ENCODE measurements around the gene MRPS26. TPM values are rescaled to one million over a fixed set of nuclear protein-coding genes. Genes with fewer than 3 reads are reported as not detected.

Gene MRPS26
- polyA plus RNA-seq, 4 donors = 58.4 to 77.5 (median 66.9) TPM

DNA sequence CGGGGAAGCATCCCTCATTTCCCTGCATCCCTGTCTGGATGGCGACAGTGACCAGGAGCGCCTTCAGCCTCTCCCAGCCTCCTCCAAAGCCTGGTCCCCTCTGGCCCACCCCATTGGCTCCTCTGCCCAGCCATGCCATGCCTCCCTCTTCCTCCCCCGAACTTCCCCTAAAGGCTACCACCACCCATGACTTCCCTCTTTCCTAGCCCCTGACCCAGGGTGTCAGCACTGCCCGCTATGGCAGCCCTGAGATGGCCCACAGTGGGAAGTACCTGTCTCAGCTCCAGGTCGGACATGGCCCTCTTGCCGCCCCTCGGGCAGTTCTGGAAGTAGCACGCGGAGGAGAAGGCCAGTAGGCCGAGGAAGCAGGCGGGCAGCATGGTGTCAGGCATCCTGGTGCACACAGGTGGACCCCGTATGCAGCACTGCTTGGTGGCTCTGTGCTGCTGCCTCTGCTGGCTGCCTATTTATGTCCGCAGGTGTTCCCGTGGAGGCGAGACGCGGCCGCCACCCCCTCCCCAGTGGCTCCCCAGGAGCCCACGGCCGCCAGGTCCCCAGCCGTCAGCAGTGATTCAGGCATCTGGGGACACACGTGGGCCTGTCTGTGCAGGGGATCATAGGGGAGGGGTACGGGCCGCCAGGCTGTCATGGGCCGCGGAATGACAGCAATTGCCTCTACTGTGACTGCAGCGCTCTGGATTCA, 38.6 kb downstream of the MRPS26 start, which contains the start of gene AVP:
AVP (minus strand) TSS at position 442 of the 703 bp plus-strand sequence; CDS start at position 392, 50 bp downstream.
- Histone ChIP-seq H3K36me3 (ENCODE audit: control insufficient read depth in 3 of 3, insufficient read depth in 2 of 3, low read depth in 1 of 3, low read length in 3 of 3) (no peaks in the 10 kb centered on the region), H3K27ac (ENCODE audit: low read depth in 1 of 3, low read length in 2 of 3) (no peak within 1 kb of the TSS), H3K4me3 (ENCODE audit: low read depth in 1 of 3, low read length in 3 of 3) (no peak within 1 kb of the TSS), H3K4me1 (ENCODE audit: control insufficient read depth in 3 of 3, insufficient read depth in 2 of 3, low read depth in 1 of 3, low read length in 2 of 3) (no peaks in the 10 kb centered on the region), H3K9me3 (ENCODE audit: control insufficient read depth in 2 of 2, insufficient read depth in 1 of 2, low read depth in 1 of 2, low read length in 1 of 2) (no peaks in the 10 kb centered on the region), H3K27me3 (ENCODE audit: control insufficient read depth in 3 of 3, insufficient read depth in 3 of 3, low read length in 3 of 3) (peaks cover 6 to 34% (median 13%) of the 10 kb centered on the region in 3 donors)
- no peak for FAIRE-seq
- 82 to 92% (median 90%) methylated on average over 26 to 28 of the region's 28 CpGs for WGBS, 3 donors
- DNase-seq = no peak

DNA sequence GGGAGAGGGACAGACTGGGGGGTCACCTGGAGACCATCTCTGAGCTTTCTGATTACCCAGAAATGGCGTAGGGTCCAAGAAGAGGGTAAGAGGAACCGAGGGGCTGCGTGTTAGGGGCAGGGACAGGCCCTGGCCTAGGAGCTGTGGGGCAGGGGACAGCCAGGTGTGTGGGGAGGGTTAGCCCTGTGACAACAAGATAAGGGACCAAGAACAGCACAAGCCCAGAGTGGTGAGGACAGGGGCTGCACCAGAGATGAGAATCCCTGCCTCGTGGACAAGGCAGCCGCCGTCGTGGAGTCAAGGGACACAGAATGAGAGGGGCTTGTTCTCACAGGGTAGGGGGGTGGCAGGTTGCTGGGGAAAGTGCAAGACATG, 39.1 kb downstream of the MRPS26 start:
- H3K9me3 ChIP-seq (ENCODE audit: control insufficient read depth in 2 of 2, insufficient read depth in 1 of 2, low read depth in 1 of 2, low read length in 1 of 2) = no peaks in the 10 kb centered on the region
- FAIRE-seq (no peak), DNase-seq (no peak)
- peaks cover 6 to 34% (median 13%) of the 10 kb centered on the region in 3 donors for H3K27me3 ChIP-seq (ENCODE audit: control insufficient read depth in 3 of 3, insufficient read depth in 3 of 3, low read length in 3 of 3)
- no peak overlapping the region for H3K4me3 ChIP-seq (ENCODE audit: low read depth in 1 of 3, low read length in 3 of 3)
- no peak overlapping the region for H3K27ac ChIP-seq (ENCODE audit: low read depth in 1 of 3, low read length in 2 of 3)
- no peaks in the 10 kb centered on the region for H3K4me1 ChIP-seq (ENCODE audit: control insufficient read depth in 3 of 3, insufficient read depth in 2 of 3, low read depth in 1 of 3, low read length in 2 of 3)
- 83 to 90% (median 88%) methylated on average over 7 of the region's 7 CpGs for WGBS, 3 donors
- H3K36me3 ChIP-seq (ENCODE audit: control insufficient read depth in 3 of 3, insufficient read depth in 2 of 3, low read depth in 1 of 3, low read length in 3 of 3) = no peaks in the 10 kb centered on the region

DNA sequence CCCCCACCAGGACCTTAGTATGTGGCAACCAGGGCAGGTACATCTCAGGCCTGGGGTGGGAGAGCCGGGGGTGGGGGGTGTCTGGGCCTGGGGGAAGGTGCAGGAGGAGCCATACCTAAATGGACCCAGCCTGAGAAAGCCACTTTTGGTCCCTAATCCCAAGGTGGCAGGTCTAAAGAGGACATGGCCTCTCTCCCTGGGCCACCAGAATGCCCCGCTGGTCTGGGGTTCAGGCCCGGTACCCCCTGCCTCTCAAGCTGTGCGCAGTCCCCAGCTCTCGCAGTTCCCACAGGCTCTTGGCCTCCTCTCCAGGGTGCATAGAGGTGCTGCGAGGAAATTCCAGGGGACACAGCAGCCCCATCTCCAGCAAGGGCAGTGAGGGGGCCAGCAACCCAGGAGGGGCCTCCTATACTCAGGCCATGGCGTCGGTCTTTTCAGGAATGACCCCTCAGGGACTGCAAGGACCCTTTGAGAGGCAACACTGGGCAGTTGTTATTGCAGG, 39.8 kb downstream of the MRPS26 start:
- no peak overlapping the region for H3K27ac ChIP-seq (ENCODE audit: low read depth in 1 of 3, low read length in 2 of 3)
- WGBS, 3 donors = 94 to 96% (median 95%) methylated on average over 8 of the region's 8 CpGs
- no peaks in the 10 kb centered on the region for H3K4me1 ChIP-seq (ENCODE audit: control insufficient read depth in 3 of 3, insufficient read depth in 2 of 3, low read depth in 1 of 3, low read length in 2 of 3)
- no peak overlapping the region for H3K4me3 ChIP-seq (ENCODE audit: low read depth in 1 of 3, low read length in 3 of 3)
- no peak for FAIRE-seq
- peaks cover 6 to 32% (median 10%) of the 10 kb centered on the region in 3 donors for H3K27me3 ChIP-seq (ENCODE audit: control insufficient read depth in 3 of 3, insufficient read depth in 3 of 3, low read length in 3 of 3)
- no peaks in the 10 kb centered on the region for H3K9me3 ChIP-seq (ENCODE audit: control insufficient read depth in 2 of 2, insufficient read depth in 1 of 2, low read depth in 1 of 2, low read length in 1 of 2)
- no peak for DNase-seq
- no peaks in the 10 kb centered on the region for H3K36me3 ChIP-seq (ENCODE audit: control insufficient read depth in 3 of 3, insufficient read depth in 2 of 3, low read depth in 1 of 3, low read length in 3 of 3)

DNA sequence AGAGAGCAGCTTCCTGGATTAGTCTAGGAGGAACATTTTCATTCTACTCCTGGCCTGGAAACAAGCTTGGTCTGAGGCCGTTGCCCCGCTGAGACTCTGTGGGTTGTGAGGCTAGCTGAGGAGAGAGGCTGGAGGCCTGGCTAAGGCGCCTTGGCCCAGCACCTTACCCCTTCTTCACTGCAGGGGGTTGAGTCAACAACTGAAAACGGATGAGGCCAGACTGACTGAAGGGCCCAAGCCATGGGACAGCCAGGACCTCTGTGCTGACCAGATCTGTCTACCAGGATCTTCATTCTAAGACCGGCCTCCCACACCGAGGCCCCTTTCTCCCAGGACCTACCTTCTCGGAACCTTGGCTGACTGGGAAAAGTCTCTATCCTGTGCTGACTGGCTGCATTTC, 42.2 kb downstream of the MRPS26 start:
- Histone ChIP-seq H3K4me3 (ENCODE audit: low read depth in 1 of 3, low read length in 3 of 3) (no peak overlapping the region), H3K4me1 (ENCODE audit: control insufficient read depth in 3 of 3, insufficient read depth in 2 of 3, low read depth in 1 of 3, low read length in 2 of 3) (no peaks in the 10 kb centered on the region), H3K9me3 (ENCODE audit: control insufficient read depth in 2 of 2, insufficient read depth in 1 of 2, low read depth in 1 of 2, low read length in 1 of 2) (no peaks in the 10 kb centered on the region), H3K36me3 (ENCODE audit: control insufficient read depth in 3 of 3, insufficient read depth in 2 of 3, low read depth in 1 of 3, low read length in 3 of 3) (no peaks in the 10 kb centered on the region), H3K27ac (ENCODE audit: low read depth in 1 of 3, low read length in 2 of 3) (no peak overlapping the region), H3K27me3 (ENCODE audit: control insufficient read depth in 3 of 3, insufficient read depth in 3 of 3, low read length in 3 of 3) (peaks cover 6 to 32% (median 9%) of the 10 kb centered on the region in 3 donors)
- 83 to 87% (median 84%) methylated on average over 7 of the region's 7 CpGs for WGBS, 3 donors
- FAIRE-seq (no peak), DNase-seq (no peak)

DNA sequence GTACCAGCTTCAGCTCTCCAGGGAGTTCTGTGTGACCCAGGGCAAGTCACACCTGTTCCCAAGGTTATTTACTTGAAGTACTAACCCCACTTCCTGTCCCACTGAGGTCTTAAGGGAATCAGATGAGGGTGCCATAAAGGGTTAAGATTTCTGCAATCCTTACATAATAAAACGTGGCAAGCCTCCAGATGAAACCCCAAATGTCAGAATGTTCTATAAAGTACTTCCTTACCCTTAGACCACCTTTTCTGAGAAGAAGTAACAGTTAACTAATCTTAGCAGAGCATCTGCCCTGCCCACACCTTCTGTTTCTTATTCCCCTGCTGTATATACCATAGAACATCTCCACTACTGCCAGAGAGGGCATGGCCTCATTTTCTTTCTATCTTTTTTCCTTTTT, 44.7 kb downstream of the MRPS26 start:
- Histone ChIP-seq H3K4me1 (ENCODE audit: control insufficient read depth in 3 of 3, insufficient read depth in 2 of 3, low read depth in 1 of 3, low read length in 2 of 3) (no peaks in the 10 kb centered on the region), H3K36me3 (ENCODE audit: control insufficient read depth in 3 of 3, insufficient read depth in 2 of 3, low read depth in 1 of 3, low read length in 3 of 3) (no peaks in the 10 kb centered on the region), H3K9me3 (ENCODE audit: control insufficient read depth in 2 of 2, insufficient read depth in 1 of 2, low read depth in 1 of 2, low read length in 1 of 2) (no peaks in the 10 kb centered on the region), H3K27me3 (ENCODE audit: control insufficient read depth in 3 of 3, insufficient read depth in 3 of 3, low read length in 3 of 3) (peaks cover 3 to 33% (median 5%) of the 10 kb centered on the region in 3 donors), H3K4me3 (ENCODE audit: low read depth in 1 of 3, low read length in 3 of 3) (no peak overlapping the region), H3K27ac (ENCODE audit: low read depth in 1 of 3, low read length in 2 of 3) (no peak overlapping the region)
- DNase-seq = no peak
- 0 to 11% (median 0%) methylated on average over 1 of the region's 1 CpG for WGBS, 3 donors
- FAIRE-seq = no peak

DNA sequence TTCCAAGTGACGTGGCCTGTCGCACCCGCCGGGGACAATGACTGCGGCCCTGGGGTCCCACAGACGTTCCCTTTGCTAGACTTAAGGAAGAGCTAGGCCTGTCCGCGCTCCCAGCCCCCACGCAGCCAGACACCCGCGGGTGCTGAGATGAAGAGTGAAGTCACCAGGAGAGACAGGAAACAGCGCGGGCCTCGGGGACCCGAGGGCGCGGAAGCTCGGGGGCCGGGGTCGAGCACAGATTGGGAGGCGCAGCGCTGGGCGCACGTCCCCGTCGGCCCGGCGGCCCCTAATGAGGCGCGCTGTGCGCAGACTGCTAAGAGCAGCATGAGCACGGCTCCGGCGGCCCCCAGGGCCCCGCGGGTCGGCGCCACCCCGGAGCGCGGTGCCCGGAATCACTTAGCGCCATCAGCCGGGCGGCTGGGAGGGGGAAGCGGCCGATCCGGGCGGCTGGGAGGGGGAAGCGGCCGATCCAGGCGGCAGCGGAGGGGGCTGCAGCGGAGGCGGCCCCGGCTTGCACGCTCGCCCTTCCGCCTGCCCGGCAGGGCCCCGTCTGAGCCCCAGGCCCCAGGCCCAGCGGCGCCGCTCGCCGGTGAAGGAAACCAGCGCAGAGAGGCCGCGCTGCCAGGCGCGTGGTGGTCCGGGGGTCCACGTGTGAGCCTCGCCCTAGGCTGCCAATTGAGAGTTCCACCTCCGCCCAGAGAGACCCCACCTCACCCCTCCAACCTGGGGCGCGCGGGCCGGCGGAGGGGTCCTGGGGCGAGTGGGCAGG, 46.9 kb downstream of the MRPS26 start:
- Histone ChIP-seq H3K27ac (ENCODE audit: low read depth in 1 of 3, low read length in 2 of 3) (no peak overlapping the region), H3K4me3 (ENCODE audit: low read depth in 1 of 3, low read length in 3 of 3) (peak overlapping the region; percentile 12 to 30 (median 27))

DNA sequence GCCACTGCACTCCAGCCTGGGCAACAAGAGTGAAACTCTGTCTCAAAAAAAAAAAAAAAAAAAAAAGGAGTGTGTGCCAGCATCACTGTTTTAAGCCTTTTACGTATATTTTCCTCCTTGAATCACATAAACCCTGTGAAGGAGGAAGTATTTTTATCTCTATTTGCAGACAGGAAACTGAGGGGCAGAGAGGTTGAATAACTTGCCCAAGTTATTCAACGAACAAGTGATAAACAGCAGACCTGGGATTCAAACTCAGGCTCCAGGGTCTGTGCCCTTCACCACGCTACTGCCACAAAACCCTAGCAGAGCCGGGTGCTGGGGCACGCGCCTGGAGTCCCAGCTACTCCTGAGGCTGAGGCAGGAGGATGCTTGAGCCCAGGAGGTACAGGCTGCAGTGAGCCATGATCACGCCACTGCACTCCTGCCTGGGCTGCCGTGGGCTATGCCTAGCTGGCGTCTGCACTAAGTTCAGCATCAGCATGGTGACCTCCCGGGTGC, 48.1 kb downstream of the MRPS26 start:
- H3K27ac ChIP-seq (ENCODE audit: low read depth in 1 of 3, low read length in 2 of 3) = no peak overlapping the region
- no peaks in the 10 kb centered on the region for H3K36me3 ChIP-seq (ENCODE audit: control insufficient read depth in 3 of 3, insufficient read depth in 2 of 3, low read depth in 1 of 3, low read length in 3 of 3)
- DNase-seq = no peak
- no peaks in the 10 kb centered on the region for H3K4me1 ChIP-seq (ENCODE audit: control insufficient read depth in 3 of 3, insufficient read depth in 2 of 3, low read depth in 1 of 3, low read length in 2 of 3)
- WGBS, 3 donors = 45 to 57% (median 51%) methylated on average over 10 of the region's 10 CpGs
- no peak overlapping the region for H3K4me3 ChIP-seq (ENCODE audit: low read depth in 1 of 3, low read length in 3 of 3)
- H3K27me3 ChIP-seq (ENCODE audit: control insufficient read depth in 3 of 3, insufficient read depth in 3 of 3, low read length in 3 of 3) = peaks cover 3 to 33% (median 5%) of the 10 kb centered on the region in 3 donors
- no peak for FAIRE-seq
- H3K9me3 ChIP-seq (ENCODE audit: control insufficient read depth in 2 of 2, insufficient read depth in 1 of 2, low read depth in 1 of 2, low read length in 1 of 2) = no peaks in the 10 kb centered on the region

More for the DNA sequence above, 46.9 kb downstream of the MRPS26 start:
- peak in 1 of 2 donors; percentile 45 for DNase-seq
- Histone ChIP-seq H3K9me3 (ENCODE audit: control insufficient read depth in 2 of 2, insufficient read depth in 1 of 2, low read depth in 1 of 2, low read length in 1 of 2) (no peaks in the 10 kb centered on the region), H3K36me3 (ENCODE audit: control insufficient read depth in 3 of 3, insufficient read depth in 2 of 3, low read depth in 1 of 3, low read length in 3 of 3) (no peaks in the 10 kb centered on the region), H3K4me1 (ENCODE audit: control insufficient read depth in 3 of 3, insufficient read depth in 2 of 3, low read depth in 1 of 3, low read length in 2 of 3) (no peaks in the 10 kb centered on the region), H3K27me3 (ENCODE audit: control insufficient read depth in 3 of 3, insufficient read depth in 3 of 3, low read length in 3 of 3) (peaks cover 3 to 33% (median 5%) of the 10 kb centered on the region in 3 donors)
- WGBS, 3 donors = 9 to 13% (median 13%) methylated on average over 35 to 81 of the region's 81 CpGs
- no peak for FAIRE-seq

DNA sequence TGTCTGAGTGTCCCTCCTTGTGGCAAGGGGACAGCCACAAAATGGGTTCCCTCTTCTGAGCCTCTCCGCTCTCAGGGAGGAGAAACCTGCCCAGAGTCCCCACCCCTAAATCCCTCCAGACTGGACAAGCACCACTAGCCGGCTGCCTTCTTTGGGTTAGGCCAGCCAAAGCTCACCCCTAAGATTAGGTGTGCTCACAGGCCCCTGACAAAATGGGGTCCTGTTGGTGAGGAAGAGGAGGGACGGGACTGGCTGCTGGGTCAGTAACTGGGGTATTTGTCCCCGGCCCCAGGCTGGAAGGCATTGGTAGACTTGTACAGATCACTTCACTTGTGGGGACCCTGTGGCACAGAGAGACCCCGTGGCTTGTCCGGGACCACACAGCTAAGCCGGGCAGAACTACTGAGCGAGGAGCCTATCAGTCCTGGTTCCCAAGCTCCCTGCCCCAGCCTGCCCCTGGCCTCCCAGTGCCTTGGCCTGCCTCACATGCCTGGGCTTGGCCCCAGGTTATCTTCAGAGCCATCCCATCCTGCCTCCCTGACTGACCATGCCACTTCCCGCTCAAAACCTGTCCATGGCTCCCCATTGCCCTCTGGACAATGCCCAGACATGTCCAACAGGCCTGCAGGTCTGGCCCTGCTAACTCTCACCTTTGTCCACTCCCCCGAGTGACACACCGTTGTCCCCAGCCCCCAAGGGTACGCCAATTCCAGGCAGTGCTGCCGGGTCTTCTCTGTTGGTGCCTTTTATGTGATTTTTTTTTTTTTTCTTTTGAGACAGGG, 49.2 kb downstream of the MRPS26 start:
- 86 to 90% (median 88%) methylated on average over 13 of the region's 13 CpGs for WGBS, 3 donors
- no peak for FAIRE-seq
- H3K4me3 ChIP-seq (ENCODE audit: low read depth in 1 of 3, low read length in 3 of 3) = no peak overlapping the region
- peaks cover 3 to 33% (median 5%) of the 10 kb centered on the region in 3 donors for H3K27me3 ChIP-seq (ENCODE audit: control insufficient read depth in 3 of 3, insufficient read depth in 3 of 3, low read length in 3 of 3)
- no peaks in the 10 kb centered on the region for H3K9me3 ChIP-seq (ENCODE audit: control insufficient read depth in 2 of 2, insufficient read depth in 1 of 2, low read depth in 1 of 2, low read length in 1 of 2)
- DNase-seq = no peak
- no peak overlapping the region for H3K27ac ChIP-seq (ENCODE audit: low read depth in 1 of 3, low read length in 2 of 3)
- no peaks in the 10 kb centered on the region for H3K4me1 ChIP-seq (ENCODE audit: control insufficient read depth in 3 of 3, insufficient read depth in 2 of 3, low read depth in 1 of 3, low read length in 2 of 3)
- no peaks in the 10 kb centered on the region for H3K36me3 ChIP-seq (ENCODE audit: control insufficient read depth in 3 of 3, insufficient read depth in 2 of 3, low read depth in 1 of 3, low read length in 3 of 3)

All from small intestine (tissue), 7 donors.